A673 (cell line): Measurements from ENCODE around the gene SEPHS2.

Experiments used
- EZH2 ChIP-seq: fragments of 200-600 bp; sonication (generic); IDR thresholded peaks from 2 replicates; pipeline ENCODE4 v1.6.1; 2017; ENCODE audit warnings: borderline replicate concordance, low read depth, mild to moderate bottlenecking, mixed read lengths, antibody characterized with exemption, low read length; ENCODE audit not compliant: poor library complexity, severe bottlenecking
- TF ChIP-seq, protein P1 (sequence below): fragments of 300-800, 200-600 bp; sonication (generic); conservative IDR thresholded peaks from 2 replicates; pipeline ENCODE4 v1.5.1; 2017; ENCODE audit warnings: low read depth, mild to moderate bottlenecking, antibody characterized with exemption, low read length, moderate library complexity, mixed read lengths

DNA sequence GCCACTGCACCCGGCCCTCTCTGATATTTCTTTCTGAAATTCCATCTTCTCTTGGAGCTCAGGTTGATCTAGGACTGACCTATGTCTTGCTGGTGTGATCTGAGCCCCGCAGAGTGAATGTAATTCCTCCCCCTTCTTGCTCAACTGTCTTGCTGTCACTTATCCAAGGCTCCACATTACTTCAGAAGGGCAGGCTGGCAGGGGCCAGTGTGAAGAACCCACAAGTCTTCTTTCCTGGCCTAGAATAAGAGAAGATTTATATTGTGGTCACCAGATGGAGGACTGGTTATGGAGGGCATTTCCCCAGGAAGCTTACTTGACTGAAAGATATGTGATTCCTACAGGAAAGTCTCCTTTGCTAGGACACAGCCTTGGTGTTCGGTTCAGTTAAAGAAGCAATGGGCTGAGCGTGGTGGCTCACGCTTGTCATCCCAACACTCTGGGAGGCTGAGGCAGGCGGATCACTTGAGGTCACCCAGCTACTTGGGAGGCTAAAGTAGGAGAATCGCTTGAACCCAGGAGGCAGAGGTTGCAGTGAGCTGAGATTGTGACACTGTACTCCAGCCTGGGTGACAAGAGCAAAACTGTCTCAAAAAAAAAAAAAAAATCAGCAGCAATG is 40.3 kb upstream of the SEPHS2 start:
- TF ChIP-seq, protein P1, sequence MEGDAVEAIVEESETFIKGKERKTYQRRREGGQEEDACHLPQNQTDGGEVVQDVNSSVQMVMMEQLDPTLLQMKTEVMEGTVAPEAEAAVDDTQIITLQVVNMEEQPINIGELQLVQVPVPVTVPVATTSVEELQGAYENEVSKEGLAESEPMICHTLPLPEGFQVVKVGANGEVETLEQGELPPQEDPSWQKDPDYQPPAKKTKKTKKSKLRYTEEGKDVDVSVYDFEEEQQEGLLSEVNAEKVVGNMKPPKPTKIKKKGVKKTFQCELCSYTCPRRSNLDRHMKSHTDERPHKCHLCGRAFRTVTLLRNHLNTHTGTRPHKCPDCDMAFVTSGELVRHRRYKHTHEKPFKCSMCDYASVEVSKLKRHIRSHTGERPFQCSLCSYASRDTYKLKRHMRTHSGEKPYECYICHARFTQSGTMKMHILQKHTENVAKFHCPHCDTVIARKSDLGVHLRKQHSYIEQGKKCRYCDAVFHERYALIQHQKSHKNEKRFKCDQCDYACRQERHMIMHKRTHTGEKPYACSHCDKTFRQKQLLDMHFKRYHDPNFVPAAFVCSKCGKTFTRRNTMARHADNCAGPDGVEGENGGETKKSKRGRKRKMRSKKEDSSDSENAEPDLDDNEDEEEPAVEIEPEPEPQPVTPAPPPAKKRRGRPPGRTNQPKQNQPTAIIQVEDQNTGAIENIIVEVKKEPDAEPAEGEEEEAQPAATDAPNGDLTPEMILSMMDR: no peak
- no peak for TF ChIP-seq EZH2
